GM20000 (cell line): Measurements from ENCODE around the gene GNAL.
A peak's percentile ranks its signal among the peaks of the same experiment; 100 is the strongest.

Experiments used
- DNase-seq: peaks from one replicate; pipeline ENCODE4 v3.0.0; 2012; ENCODE audit warnings: low spot score
- CTCF ChIP-seq: IDR thresholded peaks from 2 replicates; pipeline ENCODE4 v1.5.1; 2012; ENCODE audit warnings: mild to moderate bottlenecking, control low read depth; ENCODE audit errors: extremely low read depth, missing control alignments

GNAL gene

DNA sequence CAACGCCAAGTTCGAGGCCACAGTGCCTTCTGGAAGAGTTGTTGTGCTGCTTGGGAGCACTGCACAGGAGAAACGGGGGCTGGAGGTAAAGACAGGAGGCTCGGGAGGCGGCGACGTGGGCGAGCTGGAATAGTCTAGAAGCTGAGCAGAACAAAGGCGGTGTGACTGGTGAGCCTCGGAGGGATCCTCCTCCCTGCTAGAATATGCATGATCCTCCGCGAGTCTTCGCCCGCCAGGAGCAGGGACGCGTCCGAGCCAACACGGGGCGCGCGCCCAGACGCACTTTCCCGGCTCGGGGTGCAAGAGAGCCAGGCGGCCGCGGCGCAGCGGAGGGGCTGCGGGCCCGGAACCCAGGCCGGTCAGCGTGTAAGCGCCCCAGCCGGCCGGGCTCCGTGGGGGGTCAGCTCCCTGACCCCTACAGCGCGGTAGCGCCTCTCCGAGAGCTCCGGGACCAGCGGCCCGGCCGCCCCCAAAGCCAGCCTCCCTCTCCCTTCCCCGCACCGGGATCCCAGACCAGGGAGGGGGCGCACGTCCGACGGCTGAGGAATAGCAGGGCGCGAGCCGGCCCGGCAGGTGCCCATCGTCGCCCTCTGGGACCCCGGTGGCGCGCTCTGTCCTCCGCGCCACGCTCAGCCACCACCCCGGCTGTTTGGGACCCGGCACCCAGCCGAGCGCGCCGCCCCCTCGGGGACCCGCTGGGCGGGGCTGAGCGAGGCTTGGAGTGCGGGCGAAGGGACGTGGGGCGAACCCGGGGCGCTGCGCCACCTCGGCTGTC is 62.5 kb downstream of the GNAL start:
- peak; percentile 48 for DNase-seq
- no peak for TF ChIP-seq CTCF

DNA sequence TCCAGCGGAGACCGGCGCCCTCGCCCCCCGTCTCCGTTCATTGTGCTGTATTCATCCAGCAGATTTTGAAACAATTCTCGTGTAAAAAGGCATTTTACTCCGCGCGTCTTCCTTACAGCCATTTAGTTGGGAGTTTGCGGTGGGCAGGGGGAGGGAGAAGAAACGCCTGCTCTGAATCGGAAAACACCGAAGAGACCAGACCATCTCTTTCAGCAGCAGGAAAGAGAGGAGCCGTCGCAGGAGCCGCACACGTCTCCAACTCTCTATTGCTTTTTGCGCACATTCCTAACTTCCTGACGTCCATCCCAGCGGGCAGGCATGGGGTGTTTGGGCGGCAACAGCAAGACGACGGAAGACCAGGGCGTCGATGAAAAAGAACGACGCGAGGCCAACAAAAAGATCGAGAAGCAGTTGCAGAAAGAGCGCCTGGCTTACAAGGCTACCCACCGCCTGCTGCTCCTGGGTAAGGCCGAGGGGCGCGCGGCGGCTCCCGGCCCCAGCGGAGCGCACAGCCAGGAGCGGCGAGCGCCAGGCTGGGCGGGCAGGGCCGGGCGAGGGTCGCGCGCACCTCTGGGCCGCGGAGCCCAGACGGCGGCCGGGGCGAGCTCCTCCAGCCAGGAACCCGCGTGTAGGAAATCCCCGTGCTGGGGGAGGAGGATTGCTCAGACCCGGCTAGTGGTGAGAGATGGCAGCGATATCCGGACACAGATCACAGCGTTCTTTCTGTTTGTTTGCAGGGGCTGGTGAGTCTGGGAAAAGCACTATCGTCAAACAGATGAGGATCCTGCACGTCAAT is 63.2 kb downstream of the GNAL start:
- TF ChIP-seq CTCF, result no peak
- DNase-seq, result peak; percentile 58

- TF ChIP-seq CTCF, result no peak
- DNase-seq, result no peak
These were observed 65.9 kb downstream of the GNAL start for GRCh38 chr18:11754979-11755378.

DNA sequence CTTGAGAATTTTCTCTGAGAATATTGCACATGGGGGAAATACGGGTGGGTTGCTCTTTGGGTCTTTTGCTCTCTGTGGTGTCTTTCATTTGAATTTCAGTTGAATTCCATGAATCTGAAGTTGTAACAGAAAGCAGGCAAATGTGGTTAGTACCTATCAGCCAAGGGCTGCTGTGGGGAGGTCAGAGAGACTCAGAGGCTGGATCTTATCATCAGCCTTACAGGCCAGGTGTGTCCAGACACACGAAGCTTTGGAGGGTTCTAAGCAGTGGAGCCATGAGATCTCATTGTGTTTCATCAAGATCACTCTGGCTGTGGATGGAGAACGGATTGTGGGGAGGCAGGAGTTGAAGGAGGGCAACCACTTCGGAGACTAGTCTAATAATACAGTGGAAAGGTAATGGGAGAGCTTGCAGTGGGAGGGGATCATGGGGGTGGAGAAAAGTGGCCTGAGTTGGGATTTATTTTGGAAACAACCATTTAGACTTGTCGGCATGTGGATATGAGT is 68.1 kb downstream of the GNAL start:
- DNase-seq, result no peak
- no peak for TF ChIP-seq CTCF

DNA sequence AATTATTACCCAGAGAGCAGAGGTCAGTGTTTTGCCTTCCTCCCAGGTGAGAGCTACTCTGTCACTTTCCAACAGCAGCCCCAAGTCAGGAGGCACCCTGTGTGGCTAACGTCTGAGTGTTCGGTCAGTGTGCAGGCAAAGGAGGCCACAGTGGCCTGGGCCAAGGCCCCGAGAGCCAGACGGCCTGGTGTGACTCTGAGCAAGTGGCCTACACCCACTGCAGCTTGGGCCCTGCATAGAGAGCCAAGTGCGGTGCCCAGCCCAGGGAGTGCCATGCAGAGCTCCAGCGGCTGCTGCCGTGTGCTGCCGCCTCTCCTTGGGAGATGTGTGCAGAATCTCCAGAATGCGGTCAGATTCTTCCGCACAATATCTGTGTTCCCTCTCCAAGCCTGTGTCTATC is 70.4 kb downstream of the GNAL start:
- no peak for DNase-seq
- TF ChIP-seq CTCF, result no peak

DNA sequence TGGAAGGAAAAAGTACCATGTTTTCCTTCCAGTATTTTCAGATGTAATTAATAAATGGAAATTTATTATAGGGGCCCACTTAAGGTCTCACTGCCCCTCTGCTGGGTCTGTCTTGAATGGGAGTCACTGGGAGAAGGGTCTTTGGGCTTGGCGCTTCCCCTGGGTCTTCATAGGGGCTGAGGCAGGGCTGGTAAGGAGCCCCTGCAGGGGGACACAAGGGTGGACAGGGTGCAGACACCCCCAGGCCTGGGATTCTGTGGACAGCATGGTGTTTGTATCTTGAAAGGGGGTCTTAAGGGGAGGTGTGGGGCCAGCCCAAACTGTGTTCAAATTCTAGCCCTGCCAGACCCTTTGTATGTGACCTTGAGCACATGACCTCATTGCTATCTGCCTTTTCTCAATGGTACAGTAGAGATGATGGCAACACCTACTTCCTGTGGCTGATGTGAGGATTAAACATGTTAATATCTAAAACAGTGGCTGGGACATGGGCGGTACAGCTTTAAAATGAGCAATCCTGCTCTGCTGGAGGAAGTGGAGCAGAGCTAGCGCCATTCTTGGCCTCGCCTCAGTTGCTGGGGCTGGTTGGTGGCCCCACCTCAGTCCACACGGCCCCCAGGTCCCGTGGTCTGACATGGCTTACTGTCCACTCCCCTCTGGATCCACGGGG is 71.6 kb downstream of the GNAL start:
- no peak for DNase-seq
- no peak for TF ChIP-seq CTCF

- TF ChIP-seq CTCF, result no peak
- no peak for DNase-seq
These were observed 72.5 kb downstream of the GNAL start for GRCh38 chr18:11761553-11761952.
